ENCODE measurements around the gene POLR3K. TPM values are rescaled to one million over a fixed set of nuclear protein-coding genes. Genes with fewer than 3 reads are reported as not detected.

Gene POLR3K
- polyA plus RNA-seq, 1 of the 3 experiments (the other 2 are of a cell fraction): 54.5 TPM

- Histone ChIP-seq H3K36me3 (replicated peaks in 1 of 2; ENCODE audit: control insufficient read depth in 1 of 2, insufficient read depth in 2 of 2, low read length in 1 of 2) (peaks cover 0 to 18% of the 10 kb centered on the region in 2 experiments), H3K4me3 (ENCODE audit: low read depth in 2 of 2, low read length in 1 of 2) (no peak overlapping the region), H2AFZ (ENCODE audit: low read depth) (no peak overlapping the region), H3K4me2 (no peak overlapping the region), H3K4me1 (ENCODE audit: control insufficient read depth in 1 of 2, insufficient read depth in 2 of 2, low read depth in 1 of 2, low read length in 1 of 2) (peaks cover 0 to 11% of the 10 kb centered on the region in 2 experiments; a peak in 1 of 4 replicates), H3K9me2 (no peaks in the 10 kb centered on the region), H3K27me3 (ENCODE audit: insufficient read depth) (no peaks in the 10 kb centered on the region), H3F3A (replicated peaks; ENCODE audit: insufficient read depth) (peaks cover 8% of the 10 kb centered on the region), H3K9ac (no peak overlapping the region), H4K20me1 (ENCODE audit: insufficient read depth) (peaks cover 9% of the 10 kb centered on the region; the same call in 1 of the 2 replicates), H3K9me3 (no peaks in the 10 kb centered on the region), H3K79me2 (ENCODE audit: insufficient read depth) (no peaks in the 10 kb centered on the region), H3K27ac (ENCODE audit: low read depth in 2 of 2, low read length in 1 of 2) (no peak overlapping the region; a peak in 1 of 4 replicates)
- no peak for DNase-seq
- 86% methylated on average over 14 of the region's 15 CpGs for WGBS (ENCODE audit: low lambda C conversion rate)
- CTCF ChIA-PET: interaction anchor here (0.9 to 27.8 kb wide), 6 partner anchors 9 to 88 kb away, joined by 3 to 793 read pairs (median 5); partner anchors contain the start of genes HBQ1 and RHBDF1
- POLR2A ChIA-PET: no interaction called here
- TF ChIP-seq NFIC (IDR thresholded peaks at IDR 0.05; ENCODE audit: borderline replicate concordance): no peak
Observed at GRCh38 chr16:92431-93339, 39.3 kb upstream of the POLR3K start.

GRCh38 chr16:91484-91883 lies 38.1 kb upstream of the POLR3K start:
- H3K36me3 ChIP-seq (replicated peaks in 1 of 2; ENCODE audit: control insufficient read depth in 1 of 2, insufficient read depth in 2 of 2, low read length in 1 of 2): peaks cover 0 to 25% of the 10 kb centered on the region in 2 experiments
- TF ChIP-seq NFIC (IDR thresholded peaks at IDR 0.05; ENCODE audit: borderline replicate concordance) (no peak), FOSL2 (IDR thresholded peaks at IDR 0.05; ENCODE audit: borderline replicate concordance, low read depth) (no peak), MAX (IDR thresholded peaks at IDR 0.05; ENCODE audit: low read depth) (no peak), ZBTB33 (IDR thresholded peaks at IDR 0.05; ENCODE audit: borderline replicate concordance, low read depth) (no peak), JUND (IDR thresholded peaks at IDR 0.05) (no peak), RAD21 (IDR thresholded peaks at IDR 0.05; ENCODE audit: low read length) (no peak), TCF12 (IDR thresholded peaks at IDR 0.05) (no peak), SMC3 (IDR thresholded peaks at IDR 0.05; ENCODE audit: low read depth, low read length) (no peak), POLR2AphosphoS5 (IDR thresholded peaks at IDR 0.05; ENCODE audit: low read depth, low read length) (no peak), MEF2A (IDR thresholded peaks at IDR 0.05; ENCODE audit: borderline replicate concordance, low read depth) (no peak), EP300 (IDR thresholded peaks at IDR 0.05; ENCODE audit: borderline replicate concordance in 1 of 2, low read depth in 1 of 2, low read length in 1 of 2) (no peak), IRF3 (IDR thresholded peaks at IDR 0.05; ENCODE audit: low read depth, low read length) (no peak), GATA2 (CRISPR knock-in tag; IDR thresholded peaks at IDR 0.05) (no peak), ELF1 (IDR thresholded peaks at IDR 0.05) (no peak), USF1 (IDR thresholded peaks at IDR 0.05; ENCODE audit: borderline replicate concordance, low read depth) (no peak), GABPA (IDR thresholded peaks at IDR 0.05; ENCODE audit: low read depth) (no peak), MXI1 (IDR thresholded peaks at IDR 0.05; ENCODE audit: low read depth, low read length) (no peak), SIN3A (IDR thresholded peaks at IDR 0.05; ENCODE audit: borderline replicate concordance, low read depth, low read length) (no peak), TAF1 (IDR thresholded peaks at IDR 0.05; ENCODE audit: borderline replicate concordance, low read depth, low read length) (no peak)
- TF ChIP-seq, protein P1, sequence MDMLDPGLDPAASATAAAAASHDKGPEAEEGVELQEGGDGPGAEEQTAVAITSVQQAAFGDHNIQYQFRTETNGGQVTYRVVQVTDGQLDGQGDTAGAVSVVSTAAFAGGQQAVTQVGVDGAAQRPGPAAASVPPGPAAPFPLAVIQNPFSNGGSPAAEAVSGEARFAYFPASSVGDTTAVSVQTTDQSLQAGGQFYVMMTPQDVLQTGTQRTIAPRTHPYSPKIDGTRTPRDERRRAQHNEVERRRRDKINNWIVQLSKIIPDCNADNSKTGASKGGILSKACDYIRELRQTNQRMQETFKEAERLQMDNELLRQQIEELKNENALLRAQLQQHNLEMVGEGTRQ (IDR thresholded peaks at IDR 0.05; ENCODE audit: borderline replicate concordance, low read depth, low read length): no peak
- WGBS (ENCODE audit: low lambda C conversion rate): 91% methylated on average over 9 of the region's 9 CpGs
- no peaks in the 10 kb centered on the region for H3K9me3 ChIP-seq
- H3K27ac ChIP-seq (ENCODE audit: low read depth in 2 of 2, low read length in 1 of 2): no peak overlapping the region
- no peaks in the 10 kb centered on the region for H3K27me3 ChIP-seq (ENCODE audit: insufficient read depth)
- peaks cover 0 to 11% of the 10 kb centered on the region in 2 experiments; a peak in 1 of 4 replicates for H3K4me1 ChIP-seq (ENCODE audit: control insufficient read depth in 1 of 2, insufficient read depth in 2 of 2, low read depth in 1 of 2, low read length in 1 of 2)
- peaks cover 5% of the 10 kb centered on the region; the same call in 1 of the 2 replicates for H4K20me1 ChIP-seq (ENCODE audit: insufficient read depth)
- DNase-seq: no peak
- H2AFZ ChIP-seq (ENCODE audit: low read depth): no peak overlapping the region
- H3K79me2 ChIP-seq (ENCODE audit: insufficient read depth): no peaks in the 10 kb centered on the region
- no peak overlapping the region for H3K4me2 ChIP-seq
- H3K4me3 ChIP-seq (ENCODE audit: low read depth in 2 of 2, low read length in 1 of 2): no peak overlapping the region
- peaks cover under 1% of the 10 kb centered on the region for H3F3A ChIP-seq (replicated peaks; ENCODE audit: insufficient read depth)
- H3K9me2 ChIP-seq: no peaks in the 10 kb centered on the region
- ChIA-PET POLR2A (interaction anchor here (1.6 kb wide), 1 partner anchor 12 kb away, joined by 5 read pairs; no protein-coding TSS in a partner anchor), CTCF (interaction anchor here (0.8 to 27.8 kb wide), 5 partner anchors 13 to 89 kb away, joined by 3 to 793 read pairs (median 5); partner anchors contain the start of genes HBQ1 and RHBDF1)
- H3K9ac ChIP-seq: no peak overlapping the region
